ENCODE measurements around the gene CMSS1.

CMSS1 gene

GRCh38 chr3:100154171-100154570 lies 336.5 kb downstream of the CMSS1 start:
- no peak for DNase-seq

GRCh38 chr3:100155128-100155527 lies 337.5 kb downstream of the CMSS1 start:
- no peak for DNase-seq

- DNase-seq = no peak
Observed at GRCh38 chr3:100155590-100155989, 337.9 kb downstream of the CMSS1 start.

- no peak for DNase-seq
Observed at GRCh38 chr3:100157685-100158084, 340.0 kb downstream of the CMSS1 start.

GRCh38 chr3:100158918-100159330 lies 341.3 kb downstream of the CMSS1 start:
- no peak for DNase-seq

GRCh38 chr3:100159331-100160153 lies 341.9 kb downstream of the CMSS1 start:
- DNase-seq = no peak

GRCh38 chr3:100160521-100160920 lies 342.9 kb downstream of the CMSS1 start:
- no peak for DNase-seq

GRCh38 chr3:100163787-100164186 lies 346.1 kb downstream of the CMSS1 start:
- no peak for DNase-seq

- no peak for DNase-seq
Observed at GRCh38 chr3:100164743-100165142, 347.1 kb downstream of the CMSS1 start.

GRCh38 chr3:100165926-100166550 lies 348.4 kb downstream of the CMSS1 start:
- DNase-seq = no peak

GRCh38 chr3:100169201-100169920 lies 351.7 kb downstream of the CMSS1 start:
- DNase-seq = no peak

- no peak for DNase-seq
Observed at GRCh38 chr3:100170486-100170885, 352.8 kb downstream of the CMSS1 start.

- no peak for DNase-seq
Observed at GRCh38 chr3:100171211-100171914, 353.7 kb downstream of the CMSS1 start.

GRCh38 chr3:100173961-100174360 lies 356.3 kb downstream of the CMSS1 start:
- DNase-seq = no peak

GRCh38 chr3:100175637-100176280 lies 358.1 kb downstream of the CMSS1 start:
- no peak for DNase-seq

- peak in 1 of 5 experiments; percentile 18 for DNase-seq
Observed at GRCh38 chr3:100179692-100180349, 362.2 kb downstream of the CMSS1 start.

- no peak for DNase-seq
Observed at GRCh38 chr3:100183608-100184125, 366.0 kb downstream of the CMSS1 start.

GRCh38 chr3:100184948-100185570 lies 367.4 kb downstream of the CMSS1 start:
- no peak for DNase-seq

GRCh38 chr3:100185847-100186246 lies 368.2 kb downstream of the CMSS1 start:
- no peak for DNase-seq

GRCh38 chr3:100189444-100189964 lies 371.8 kb downstream of the CMSS1 start:
- DNase-seq = no peak

GRCh38 chr3:100195375-100195774 lies 377.7 kb downstream of the CMSS1 start:
- no peak for DNase-seq
